H9 (cell line): ENCODE results near the gene GEMIN4. TPM values are rescaled to one million over a fixed set of nuclear protein-coding genes. Genes with fewer than 3 reads are reported as not detected.

Source experiments
- DNase-seq: peaks from one replicate; pipeline ENCODE4 v3.0.0-alpha.2; 2017
- H2AFZ ChIP-seq: one replicate; pipeline ENCODE4 v1.6.1; 2013; ENCODE audit warnings: mild to moderate bottlenecking, low read length, control low read depth, moderate library complexity
- H2AK5ac ChIP-seq: 2 replicates; pipeline ENCODE4 v1.6.1; 2013; ENCODE audit warnings: low read length, control low read depth, mixed read lengths; ENCODE audit not compliant: insufficient read length
- H2BK120ac ChIP-seq: one replicate; pipeline ENCODE4 v1.6.1; 2013; ENCODE audit warnings: low read depth, mild to moderate bottlenecking, low read length, control low read depth, inconsistent platforms; ENCODE audit not compliant: poor library complexity, severe bottlenecking
- H2BK12ac ChIP-seq: 2 replicates; pipeline ENCODE4 v1.6.1; 2013; ENCODE audit warnings: low read length, control low read depth, mixed read lengths, low read depth; ENCODE audit not compliant: insufficient read length
- H2BK15ac ChIP-seq: 2 replicates; pipeline ENCODE4 v1.6.1; 2013; ENCODE audit warnings: low read depth, low read length, control low read depth
- H2BK20ac ChIP-seq: one replicate; pipeline ENCODE4 v1.6.1; 2013; ENCODE audit warnings: low read depth, mild to moderate bottlenecking, low read length, control low read depth, inconsistent platforms; ENCODE audit not compliant: poor library complexity, severe bottlenecking
- H2BK5ac ChIP-seq: 2 replicates; pipeline ENCODE4 v1.6.1; 2013; ENCODE audit warnings: low read length, control low read depth, mixed read lengths; ENCODE audit not compliant: insufficient read length
- H3K14ac ChIP-seq: 2 replicates; pipeline ENCODE4 v1.6.1; 2013; ENCODE audit warnings: low read length, control low read depth; ENCODE audit not compliant: insufficient read depth
- H3K18ac ChIP-seq: 2 replicates; pipeline ENCODE4 v1.6.1; 2013; ENCODE audit warnings: low read depth, mild to moderate bottlenecking, mixed read lengths, low read length, control low read depth; ENCODE audit not compliant: insufficient read length
- H3K23ac ChIP-seq: 2 replicates; pipeline ENCODE4 v1.6.1; 2013; ENCODE audit warnings: low read length, control low read depth, mixed read lengths, low read depth; ENCODE audit not compliant: insufficient read length
- H3K23me2 ChIP-seq: 2 replicates; pipeline ENCODE4 v1.6.1; 2013; ENCODE audit warnings: low read depth, mild to moderate bottlenecking, mixed read lengths, low read length, control low read depth; ENCODE audit not compliant: insufficient read length, poor library complexity, severe bottlenecking
- H3K27ac ChIP-seq: 2 replicates; pipeline ENCODE4 v1.5.1; 2013; ENCODE audit warnings: low read length, control low read depth, mixed read lengths, low read depth; ENCODE audit not compliant: insufficient read length
- H3K27me3 ChIP-seq: 2 replicates; pipeline ENCODE4 v1.6.1; 2013; ENCODE audit warnings: low read length, control low read depth, inconsistent platforms; ENCODE audit not compliant: insufficient read depth
- H3K4ac ChIP-seq: 2 replicates; pipeline ENCODE4 v1.6.1; 2013; ENCODE audit warnings: low read depth, mild to moderate bottlenecking, control low read depth, inconsistent platforms, low read length, moderate library complexity
- H3K4me1 ChIP-seq: 2 replicates; pipeline ENCODE4 v1.6.1; 2013; ENCODE audit warnings: low read length, control low read depth, inconsistent platforms; ENCODE audit not compliant: insufficient read depth
- H3K4me2 ChIP-seq: 2 replicates; pipeline ENCODE4 v1.6.1; 2013; ENCODE audit warnings: low read length, control low read depth, mixed read lengths; ENCODE audit not compliant: insufficient read length, insufficient read depth
- H3K56ac ChIP-seq: 2 replicates; pipeline ENCODE4 v1.6.1; 2013; ENCODE audit warnings: low read depth, mild to moderate bottlenecking, mixed read lengths, low read length, control low read depth; ENCODE audit not compliant: insufficient read length
- H3K79me1 ChIP-seq: 2 replicates; pipeline ENCODE4 v1.6.1; 2013; ENCODE audit warnings: low read depth, mild to moderate bottlenecking, moderate library complexity, low read length, control low read depth, inconsistent platforms; ENCODE audit not compliant: insufficient read depth, poor library complexity, severe bottlenecking
- H3K79me2 ChIP-seq: 2 replicates; pipeline ENCODE4 v1.6.1; 2013; ENCODE audit warnings: low read length, control low read depth, inconsistent platforms; ENCODE audit not compliant: insufficient read depth
- H3K9ac ChIP-seq: 2 replicates; pipeline ENCODE4 v1.6.1; 2013; ENCODE audit warnings: low read length, control low read depth, mixed read lengths; ENCODE audit not compliant: insufficient read length; ENCODE audit errors: extremely low read depth
- H3K9me3 ChIP-seq: one replicate; pipeline ENCODE4 v1.6.1; 2013; ENCODE audit warnings: low read depth, low read length, inconsistent platforms; ENCODE audit not compliant: control insufficient read depth
- H3T11ph ChIP-seq: one replicate; pipeline ENCODE4 v1.6.1; 2013; ENCODE audit warnings: mild to moderate bottlenecking, low read length, control low read depth, inconsistent platforms
- H4K20me1 ChIP-seq: one replicate; pipeline ENCODE4 v1.6.1; 2013; ENCODE audit not compliant: control insufficient read depth, insufficient read length, insufficient read depth
- H4K5ac ChIP-seq: 2 replicates; pipeline ENCODE4 v1.6.1; 2013; ENCODE audit warnings: low read depth, mild to moderate bottlenecking, mixed read lengths, low read length, control low read depth; ENCODE audit not compliant: insufficient read length
- H4K8ac ChIP-seq: replicated peaks from 2 replicates; pipeline ENCODE4 v1.6.1; 2013; ENCODE audit warnings: low read length, control low read depth, mixed read lengths, low read depth; ENCODE audit not compliant: insufficient read length
- H4K91ac ChIP-seq: 2 replicates; pipeline ENCODE4 v1.6.1; 2013; ENCODE audit warnings: low read depth, mild to moderate bottlenecking, moderate library complexity, mixed read lengths, low read length, control low read depth; ENCODE audit not compliant: insufficient read length
- H3K27ac Mint-ChIP-seq, 3 experiments: 2 replicates in 2 of 3; 3 replicates in 1 of 3; pipeline ENCODE4 v1.8.0; 2020 to 2021; ENCODE audit warnings: mixed read lengths in 3 of 3, mild to moderate bottlenecking in 1 of 3, moderate library complexity in 1 of 3
- H3K27me3 Mint-ChIP-seq: 2 replicates; pipeline ENCODE4 v1.8.0; 2021; ENCODE audit warnings: low read depth, mild to moderate bottlenecking, moderate library complexity, mixed read lengths
- H3K36me3 Mint-ChIP-seq, 3 experiments: 2 replicates in 2 of 3; 3 replicates in 1 of 3; pipeline ENCODE4 v1.8.0; 2020 to 2021; ENCODE audit warnings: low read depth in 3 of 3, mixed read lengths in 3 of 3; ENCODE audit not compliant: insufficient read depth in 1 of 3
- H3K4me1 Mint-ChIP-seq, 2 experiments: 2 replicates each; pipeline ENCODE4 v1.8.0; 2020; ENCODE audit warnings: mixed read lengths in 2 of 2
- H3K4me3 Mint-ChIP-seq, 2 experiments: 2 replicates in 1 of 2; 3 replicates in 1 of 2; pipeline ENCODE4 v1.8.0; 2020 to 2021; ENCODE audit warnings: mild to moderate bottlenecking in 2 of 2, mixed read lengths in 2 of 2, moderate library complexity in 1 of 2
- H3K9me3 Mint-ChIP-seq, 2 experiments: 2 replicates in 1 of 2; 3 replicates in 1 of 2; pipeline ENCODE4 v1.8.0; 2020; ENCODE audit warnings: mild to moderate bottlenecking in 2 of 2, mixed read lengths in 2 of 2, moderate library complexity in 1 of 2
- CTCF ChIP-seq: fragments of 200-600 bp; sonication (generic); conservative IDR thresholded peaks from 3 replicates; pipeline ENCODE4 v1.8.0; 2021; ENCODE audit warnings: antibody characterized with exemption, mild to moderate bottlenecking
- WGBS: extraction: QIAGEN DNeasy Blood & Tissue Kit; methylation state at CpG from one replicate; pipeline ENCODE4 v1.1.7; 2013; ENCODE audit warnings: missing lambda C conversion rate, low lambda C conversion rate, mixed read lengths; ENCODE audit not compliant: insufficient read length; ENCODE audit errors: extremely low coverage; 5-methylcytosine and 5-hydroxymethylcytosine counted together
- total RNA-seq: library from RNA; stranded (reverse); gene quantifications from 2 replicates; pipeline ENCODE4 v1.2.1, GENCODE V29; 2021

Gene GEMIN4
- total RNA-seq, 1 experiment from 2014 or later, result 56.8 TPM

- Mint-ChIP-seq H3K27ac (no peak overlapping the region), H3K36me3 (peaks cover 40 to 86% (median 65%) of the 10 kb centered on the region in 3 experiments), H3K4me1 (peaks cover 8 to 15% of the 10 kb centered on the region in 2 experiments), H3K4me3 (no peak overlapping the region), H3K27me3 (peaks cover 3% of the 10 kb centered on the region; the same call in 1 of the 2 replicates), H3K9me3 (no peaks in the 10 kb centered on the region)
- H3K27ac ChIP-seq, result no peak overlapping the region
- no peaks in the 10 kb centered on the region for H3K79me1 ChIP-seq
- H3K4me2 ChIP-seq, result no peak overlapping the region
- no peaks in the 10 kb centered on the region for H3K79me2 ChIP-seq
- no peak overlapping the region for H2BK5ac ChIP-seq
- no peak overlapping the region for H4K5ac ChIP-seq
- H3T11ph ChIP-seq, result no peak overlapping the region
- H2BK15ac ChIP-seq, result no peak overlapping the region
- no peak overlapping the region for H4K8ac ChIP-seq
- H4K20me1 ChIP-seq, result peaks cover 3% of the 10 kb centered on the region
- no CpG with 5 or more reads among the region's 13 CpGs for WGBS
- H3K18ac ChIP-seq, result no peak overlapping the region
- H3K56ac ChIP-seq, result no peak overlapping the region
- no peak overlapping the region for H3K4ac ChIP-seq
- H3K14ac ChIP-seq, result no peak overlapping the region
- no peak overlapping the region for H3K23ac ChIP-seq
- no peaks in the 10 kb centered on the region for H3K4me1 ChIP-seq
- H2AK5ac ChIP-seq, result no peak overlapping the region
- H2AFZ ChIP-seq, result no peak overlapping the region
- no peaks in the 10 kb centered on the region for H3K27me3 ChIP-seq
- H3K9ac ChIP-seq, result no peak overlapping the region
- peaks cover 6% of the 10 kb centered on the region for H3K23me2 ChIP-seq
- H2BK20ac ChIP-seq, result no peak overlapping the region
- H2BK120ac ChIP-seq, result no peak overlapping the region
- no peaks in the 10 kb centered on the region for H3K9me3 ChIP-seq
- H4K91ac ChIP-seq, result no peak overlapping the region
- no peak for DNase-seq
- no peak for TF ChIP-seq CTCF
- no peak overlapping the region for H2BK12ac ChIP-seq
These were observed 14.4 kb downstream of the GEMIN4 start for GRCh38 chr17:737561-738113.
